Measurements from ENCODE around the gene YPEL1.
"Not testable (repeated sequence)": the region's sequence is repeated elsewhere in the genome, so short reads cannot be mapped to it uniquely, and the experiment has no call there.

- TF ChIP-seq, protein P1, sequence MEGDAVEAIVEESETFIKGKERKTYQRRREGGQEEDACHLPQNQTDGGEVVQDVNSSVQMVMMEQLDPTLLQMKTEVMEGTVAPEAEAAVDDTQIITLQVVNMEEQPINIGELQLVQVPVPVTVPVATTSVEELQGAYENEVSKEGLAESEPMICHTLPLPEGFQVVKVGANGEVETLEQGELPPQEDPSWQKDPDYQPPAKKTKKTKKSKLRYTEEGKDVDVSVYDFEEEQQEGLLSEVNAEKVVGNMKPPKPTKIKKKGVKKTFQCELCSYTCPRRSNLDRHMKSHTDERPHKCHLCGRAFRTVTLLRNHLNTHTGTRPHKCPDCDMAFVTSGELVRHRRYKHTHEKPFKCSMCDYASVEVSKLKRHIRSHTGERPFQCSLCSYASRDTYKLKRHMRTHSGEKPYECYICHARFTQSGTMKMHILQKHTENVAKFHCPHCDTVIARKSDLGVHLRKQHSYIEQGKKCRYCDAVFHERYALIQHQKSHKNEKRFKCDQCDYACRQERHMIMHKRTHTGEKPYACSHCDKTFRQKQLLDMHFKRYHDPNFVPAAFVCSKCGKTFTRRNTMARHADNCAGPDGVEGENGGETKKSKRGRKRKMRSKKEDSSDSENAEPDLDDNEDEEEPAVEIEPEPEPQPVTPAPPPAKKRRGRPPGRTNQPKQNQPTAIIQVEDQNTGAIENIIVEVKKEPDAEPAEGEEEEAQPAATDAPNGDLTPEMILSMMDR (conservative IDR thresholded peaks at IDR 0.05; ENCODE audit: low read length): not testable (repeated sequence)
- TF ChIP-seq EZH2phosphoT487 (IDR thresholded peaks at IDR 0.05; ENCODE audit: borderline replicate concordance, low read depth, low read length): not testable (repeated sequence)
Observed at GRCh38 chr22:21721195-21721852, 14.3 kb downstream of the YPEL1 start.
